ENCODE data around the gene DENND6B.
"Not testable (repeated sequence)": the region's sequence is repeated elsewhere in the genome, so short reads cannot be mapped to it uniquely, and the experiment has no call there.

The DENND6B gene

GRCh38 chr22:50326956-50327710 lies at the start of gene DENND6B:
Gene DENND6B, minus strand, starts transcription at chr22:50327012. Its CDS starts 24 bp downstream, at chr22:50326988.
- DNase-seq, result peak; percentile 70

- peak; percentile 15 for DNase-seq
Observed at GRCh38 chr22:50376085-50376651, 49.4 kb upstream of the DENND6B start.

- DNase-seq, result no peak
Observed at GRCh38 chr22:50371101-50371648, 44.4 kb upstream of the DENND6B start.

GRCh38 chr22:50367778-50368500 lies 41.1 kb upstream of the DENND6B start:
- DNase-seq, result no peak

GRCh38 chr22:50363803-50364194 lies 37.0 kb upstream of the DENND6B start:
- not testable (repeated sequence) for DNase-seq

- DNase-seq, result no peak
Observed at GRCh38 chr22:50363166-50363802, 36.5 kb upstream of the DENND6B start.

DNA sequence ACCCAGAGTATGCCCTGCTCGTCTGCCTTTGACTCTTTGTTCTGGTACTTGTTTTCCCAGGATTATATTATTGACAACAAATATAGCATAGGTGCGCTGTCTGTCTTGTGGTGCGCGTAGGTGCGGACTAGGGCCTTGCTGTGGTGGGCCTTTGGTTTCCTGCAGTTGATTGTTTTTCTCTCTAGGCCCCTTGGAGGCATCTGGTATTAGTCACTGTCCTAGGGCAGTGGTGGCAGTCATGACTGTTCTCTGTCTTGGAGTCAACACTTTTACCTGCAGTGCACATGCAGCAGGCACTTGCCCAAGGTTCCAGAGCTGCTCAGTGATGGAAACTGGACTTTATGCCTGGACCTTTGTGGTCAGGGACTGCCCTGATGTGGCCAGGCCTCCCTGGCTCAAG lies 34.9 kb upstream of the DENND6B start:
- DNase-seq, result peak; percentile 48

- peak; percentile 23 for DNase-seq
Observed at GRCh38 chr22:50361222-50361621, 34.4 kb upstream of the DENND6B start.

DNA sequence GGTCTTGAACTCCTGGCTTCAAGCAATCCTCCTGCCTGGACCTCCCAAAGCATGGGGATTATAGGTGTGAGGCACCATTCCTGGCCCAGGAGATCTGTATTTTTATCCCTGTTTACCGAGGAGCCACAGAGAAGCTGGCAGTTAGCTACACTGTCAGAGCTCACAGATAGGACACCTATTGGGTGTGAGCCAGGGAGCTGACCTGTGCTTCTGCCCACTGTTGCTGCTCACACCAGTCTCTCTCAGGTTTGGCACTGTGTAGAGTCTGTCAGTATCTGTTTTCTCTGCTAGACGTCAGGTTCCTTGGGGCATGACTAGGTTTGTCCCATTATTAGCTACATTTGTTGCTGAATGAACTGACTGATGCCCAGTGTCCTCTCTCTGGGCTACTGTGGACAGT lies 33.8 kb upstream of the DENND6B start:
- no peak for DNase-seq

GRCh38 chr22:50357756-50358155 lies 30.9 kb upstream of the DENND6B start:
- no peak for DNase-seq

DNA sequence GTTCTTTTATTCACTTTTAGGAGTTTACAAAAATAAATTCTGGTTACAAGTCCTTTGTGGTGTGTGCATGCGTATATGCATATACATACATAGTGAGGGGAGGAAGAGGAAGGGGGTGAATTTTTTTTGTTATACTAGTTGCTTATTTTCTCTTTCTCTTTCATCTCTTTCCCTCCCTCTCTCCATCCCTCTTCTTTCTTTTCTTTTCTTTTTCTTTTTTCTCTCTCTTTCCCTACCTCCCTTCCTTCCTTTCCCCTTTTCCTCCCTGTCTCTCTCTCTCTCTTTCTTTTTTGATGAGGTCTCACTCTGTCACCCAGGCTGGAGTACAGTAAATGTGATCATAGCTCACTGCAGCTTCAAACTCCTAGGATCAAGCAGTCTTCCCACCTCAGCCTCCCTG lies 30.4 kb upstream of the DENND6B start:
- no peak for DNase-seq

DNA sequence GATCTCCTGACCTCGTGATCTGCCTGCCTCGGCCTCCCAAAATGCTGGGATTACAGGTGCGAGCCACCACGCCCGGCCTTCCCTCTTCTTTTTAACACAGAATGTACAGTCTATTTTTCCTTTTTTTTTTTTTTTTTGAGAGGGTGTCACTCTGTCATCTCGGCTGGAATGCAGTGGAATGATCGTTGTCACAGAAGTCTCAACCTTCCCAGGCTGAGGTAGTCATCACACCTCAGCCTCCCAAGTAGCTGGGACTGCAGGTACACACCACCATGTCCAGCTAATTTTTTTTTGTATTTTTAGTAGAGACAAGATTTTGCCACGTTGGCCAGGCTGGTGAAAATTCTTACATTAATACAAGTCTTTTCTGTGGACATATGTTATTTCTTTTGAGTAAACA lies 29.4 kb upstream of the DENND6B start:
- no peak for DNase-seq

DNA sequence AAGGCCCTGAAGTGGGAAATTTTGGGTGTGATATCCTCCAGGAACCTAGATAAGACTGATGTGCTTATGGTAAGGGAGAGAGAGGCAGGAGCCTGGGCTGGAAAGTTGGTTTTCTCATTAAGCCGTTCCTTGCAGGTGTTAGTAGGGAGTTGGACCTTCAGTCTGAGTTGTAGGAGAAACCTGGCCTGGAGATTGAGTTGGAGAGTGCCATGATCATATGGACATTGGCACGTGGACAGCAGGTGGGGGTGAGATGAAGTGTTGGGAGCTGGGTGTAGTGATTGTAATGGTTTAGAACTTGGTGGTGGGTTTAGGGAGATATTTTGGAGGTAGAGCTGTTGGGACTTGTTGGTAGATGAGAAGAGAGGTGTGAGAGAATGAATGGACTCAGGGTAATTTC lies 21.2 kb upstream of the DENND6B start:
- DNase-seq, result no peak

- DNase-seq, result no peak
Observed at GRCh38 chr22:50347157-50347556, 20.3 kb upstream of the DENND6B start.

GRCh38 chr22:50346470-50346869 lies 19.7 kb upstream of the DENND6B start:
- DNase-seq, result no peak

DNA sequence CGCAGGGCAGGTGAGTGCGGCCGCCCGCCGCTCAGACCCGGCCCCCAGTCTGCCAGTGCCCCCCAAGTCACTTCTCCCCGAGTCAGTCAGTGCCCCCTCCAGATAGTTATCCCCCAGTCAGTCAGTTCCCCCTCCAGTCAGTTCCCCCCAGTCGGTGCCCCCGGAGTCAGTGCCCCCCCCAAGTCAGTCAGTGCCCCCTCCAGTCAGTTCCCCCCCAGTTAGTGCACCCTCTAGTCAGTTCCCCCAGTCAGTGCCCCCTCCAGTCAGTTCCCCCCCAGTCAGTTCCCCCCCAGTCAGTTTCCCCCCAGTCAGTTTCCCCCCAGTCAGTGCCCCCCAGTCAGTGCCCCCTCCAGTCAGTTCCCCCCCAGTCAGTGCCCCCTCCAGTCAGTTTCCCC lies 16.7 kb upstream of the DENND6B start:
- DNase-seq, result no peak

DNA sequence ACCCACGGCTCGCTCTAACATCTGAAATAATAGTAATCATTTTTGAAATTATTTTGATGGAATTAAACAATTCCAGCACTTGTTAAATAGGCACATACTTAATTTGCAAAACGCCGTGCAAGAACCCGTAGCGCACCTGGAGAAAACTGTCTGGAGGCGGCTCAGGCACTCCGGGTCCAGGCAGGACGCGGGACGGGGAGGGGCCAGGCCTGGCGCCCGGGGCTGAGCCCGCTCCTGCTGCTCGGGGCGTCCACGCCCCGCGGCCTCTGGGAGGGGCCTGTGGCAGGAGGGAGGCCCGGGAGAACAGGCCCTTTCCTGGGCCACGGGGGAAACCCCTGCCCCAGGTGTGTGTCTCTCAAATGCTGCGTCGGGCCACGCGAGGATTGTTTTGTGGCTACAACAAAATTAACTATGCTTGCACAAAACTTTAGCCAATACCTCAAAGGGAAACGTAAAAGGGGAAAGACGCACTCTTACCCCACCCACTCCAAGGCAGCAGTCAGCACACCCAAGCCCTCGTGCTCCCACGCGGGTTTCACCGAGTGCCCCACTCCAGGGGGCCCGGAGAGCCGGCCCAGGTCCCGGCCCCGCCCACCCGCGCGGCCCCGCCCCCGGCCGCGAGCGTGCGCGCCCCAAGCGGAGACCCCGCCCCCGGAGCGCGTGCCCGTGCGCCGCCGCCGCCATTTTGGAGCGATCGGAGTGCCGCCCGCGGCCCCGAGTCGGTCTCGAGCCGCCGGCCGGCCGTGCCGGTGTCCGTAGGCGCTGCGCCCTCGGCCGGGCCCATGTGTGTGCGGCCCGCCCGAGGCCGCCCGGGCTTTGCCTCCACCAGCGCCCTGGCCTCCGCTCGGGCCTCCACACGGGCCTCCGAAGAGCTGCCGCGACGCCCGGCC lies 16.1 kb upstream of the DENND6B start, which contains the start of gene PPP6R2:
PPP6R2 (plus strand) TSS at position 677 of the 890 bp plus-strand sequence. CDS start 50,582 bp downstream, outside the sequence.
- peak; percentile 86 for DNase-seq

GRCh38 chr22:50341977-50342650 lies 15.3 kb upstream of the DENND6B start:
- peak; percentile 92 for DNase-seq

DNA sequence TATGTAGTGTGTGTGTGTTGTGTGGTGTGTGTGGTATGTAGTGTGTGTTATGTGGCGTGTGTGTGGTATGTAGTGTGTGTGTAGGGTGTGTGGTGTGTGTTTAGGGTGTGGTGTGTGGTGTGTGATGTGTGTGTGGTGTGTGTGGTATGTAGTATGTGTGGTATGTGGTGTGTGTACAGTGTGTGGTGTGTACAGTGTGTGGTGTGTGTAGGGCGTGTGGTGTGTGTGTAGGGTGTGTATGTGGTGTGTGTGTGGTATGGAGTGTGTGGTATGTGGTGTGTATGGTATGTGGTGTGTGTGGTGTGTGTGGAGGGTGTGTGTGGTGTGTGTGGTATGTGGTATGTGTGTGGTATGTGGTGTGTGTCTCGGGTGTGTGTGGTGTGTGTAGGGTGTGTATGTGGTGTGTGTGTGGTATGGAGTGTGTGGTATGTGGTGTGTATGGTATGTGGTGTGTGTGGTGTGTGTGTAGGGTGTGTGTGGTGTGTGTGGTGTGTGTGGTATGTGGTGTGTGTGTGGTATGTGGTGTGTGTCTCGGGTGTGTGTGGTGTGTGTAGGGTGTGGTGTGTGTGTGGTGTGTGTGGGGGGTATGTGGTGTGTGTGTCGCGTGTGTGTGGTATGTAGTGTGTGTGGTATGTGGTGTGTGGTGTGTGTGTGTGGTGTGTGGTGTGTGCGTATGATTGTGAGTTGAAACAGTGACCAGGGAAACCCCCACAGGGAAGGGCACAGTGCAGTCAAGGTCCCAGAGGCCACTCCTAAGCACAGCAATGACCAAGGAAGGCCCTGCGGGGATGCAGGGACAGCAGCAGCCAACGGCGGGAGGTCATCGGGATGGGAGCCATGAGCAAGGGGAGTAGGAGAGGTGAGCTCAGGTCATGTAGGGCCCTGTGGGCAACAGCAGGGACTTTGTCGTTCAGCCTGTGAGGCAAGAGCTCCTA lies 13.4 kb upstream of the DENND6B start:
- DNase-seq, result no peak

DNA sequence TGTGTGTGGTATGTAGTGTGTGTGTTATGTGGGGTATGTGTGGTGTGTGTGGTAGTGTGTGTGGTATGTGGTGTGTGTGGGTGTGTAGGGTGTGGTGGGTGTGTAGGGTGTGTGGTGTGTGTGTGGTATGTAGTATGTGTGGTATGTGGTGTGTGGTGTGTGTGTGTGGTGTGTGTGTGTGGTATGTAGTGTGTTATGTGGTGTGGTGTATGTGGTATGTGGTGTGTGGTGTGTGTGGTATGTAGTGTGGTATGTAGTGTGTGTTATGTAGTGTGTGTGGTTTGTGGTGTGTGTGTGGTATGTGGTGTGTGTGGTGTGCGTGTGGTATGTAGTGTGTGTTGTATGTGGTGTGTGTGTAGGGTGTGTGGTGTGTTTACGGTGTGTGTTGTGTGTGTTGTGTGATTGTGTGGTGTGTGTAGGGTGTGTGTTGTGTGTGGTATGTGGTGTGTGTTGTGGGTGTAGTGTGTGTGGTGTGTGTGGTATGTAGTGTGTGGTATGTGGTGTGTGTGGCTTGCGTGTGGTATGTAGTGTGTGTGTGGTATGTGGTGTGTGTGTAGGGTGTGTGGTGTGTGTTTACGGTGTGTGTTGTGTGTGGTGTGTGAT lies 12.1 kb upstream of the DENND6B start:
- no peak for DNase-seq
